ENCODE results near the gene MSN.

GRCh38 chrX:65637335-65637734, 30.1 kb upstream of the MSN start:
- TF ChIP-seq ZNF274 (IDR thresholded peaks at IDR 0.05; ENCODE audit: low read depth, low read length) = no peak
- TF ChIP-seq, protein P1, sequence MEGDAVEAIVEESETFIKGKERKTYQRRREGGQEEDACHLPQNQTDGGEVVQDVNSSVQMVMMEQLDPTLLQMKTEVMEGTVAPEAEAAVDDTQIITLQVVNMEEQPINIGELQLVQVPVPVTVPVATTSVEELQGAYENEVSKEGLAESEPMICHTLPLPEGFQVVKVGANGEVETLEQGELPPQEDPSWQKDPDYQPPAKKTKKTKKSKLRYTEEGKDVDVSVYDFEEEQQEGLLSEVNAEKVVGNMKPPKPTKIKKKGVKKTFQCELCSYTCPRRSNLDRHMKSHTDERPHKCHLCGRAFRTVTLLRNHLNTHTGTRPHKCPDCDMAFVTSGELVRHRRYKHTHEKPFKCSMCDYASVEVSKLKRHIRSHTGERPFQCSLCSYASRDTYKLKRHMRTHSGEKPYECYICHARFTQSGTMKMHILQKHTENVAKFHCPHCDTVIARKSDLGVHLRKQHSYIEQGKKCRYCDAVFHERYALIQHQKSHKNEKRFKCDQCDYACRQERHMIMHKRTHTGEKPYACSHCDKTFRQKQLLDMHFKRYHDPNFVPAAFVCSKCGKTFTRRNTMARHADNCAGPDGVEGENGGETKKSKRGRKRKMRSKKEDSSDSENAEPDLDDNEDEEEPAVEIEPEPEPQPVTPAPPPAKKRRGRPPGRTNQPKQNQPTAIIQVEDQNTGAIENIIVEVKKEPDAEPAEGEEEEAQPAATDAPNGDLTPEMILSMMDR (IDR thresholded peaks at IDR 0.05 in 2 of 3, conservative IDR thresholded peaks at IDR 0.05 in 1 of 3; ENCODE audit: borderline replicate concordance in 1 of 3, insufficient read depth in 1 of 3, low read depth in 2 of 3, low read length in 2 of 3) = no peak
- no peak for TF ChIP-seq RAD21 (IDR thresholded peaks at IDR 0.05; ENCODE audit: low read depth)
- no peak for TF ChIP-seq YY1 (IDR thresholded peaks at IDR 0.05; ENCODE audit: extremely low read depth, insufficient replicate concordance, low read depth, low read length)
- no peak for TF ChIP-seq EZH2phosphoT487 (IDR thresholded peaks at IDR 0.05; ENCODE audit: borderline replicate concordance)
- TF ChIP-seq SP1 (IDR thresholded peaks at IDR 0.05; ENCODE audit: low read depth) = no peak
- no peak for TF ChIP-seq EZH2 (IDR thresholded peaks at IDR 0.05)
- no peak for TF ChIP-seq POLR2AphosphoS5 (IDR thresholded peaks at IDR 0.05; ENCODE audit: low read depth, low read length)
- no peak for TF ChIP-seq POLR2A (IDR thresholded peaks at IDR 0.05; ENCODE audit: borderline replicate concordance, extremely low read depth, insufficient read depth, insufficient read length)
- no peak for TF ChIP-seq CEBPB (IDR thresholded peaks at IDR 0.05; ENCODE audit: low read depth)
- no peak for TF ChIP-seq JUND (IDR thresholded peaks at IDR 0.05)
- TF ChIP-seq, protein P2, sequence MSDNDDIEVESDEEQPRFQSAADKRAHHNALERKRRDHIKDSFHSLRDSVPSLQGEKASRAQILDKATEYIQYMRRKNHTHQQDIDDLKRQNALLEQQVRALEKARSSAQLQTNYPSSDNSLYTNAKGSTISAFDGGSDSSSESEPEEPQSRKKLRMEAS (IDR thresholded peaks at IDR 0.05) = no peak
